ENCODE measurements around the gene LYPD6.

DNA sequence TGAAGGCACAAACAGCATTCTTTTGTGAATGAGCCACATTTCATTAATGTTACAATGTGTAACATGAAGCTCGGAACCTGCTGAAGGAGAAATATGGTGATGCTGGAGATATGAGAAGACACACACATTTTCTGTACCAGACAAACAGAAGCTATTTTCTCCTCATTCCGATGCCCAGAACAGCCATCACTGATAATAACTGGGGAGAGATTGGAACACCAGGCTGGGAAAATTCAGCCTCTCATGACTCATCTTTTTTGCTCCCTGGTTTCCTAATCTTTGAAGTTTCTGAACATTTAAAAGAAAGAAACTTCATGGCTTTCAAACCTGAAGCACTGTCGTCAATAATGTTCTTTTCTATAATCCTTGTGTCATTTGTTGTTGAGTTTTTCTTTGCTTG lies 110.9 kb downstream of the LYPD6 start:
- TF ChIP-seq, protein P1, sequence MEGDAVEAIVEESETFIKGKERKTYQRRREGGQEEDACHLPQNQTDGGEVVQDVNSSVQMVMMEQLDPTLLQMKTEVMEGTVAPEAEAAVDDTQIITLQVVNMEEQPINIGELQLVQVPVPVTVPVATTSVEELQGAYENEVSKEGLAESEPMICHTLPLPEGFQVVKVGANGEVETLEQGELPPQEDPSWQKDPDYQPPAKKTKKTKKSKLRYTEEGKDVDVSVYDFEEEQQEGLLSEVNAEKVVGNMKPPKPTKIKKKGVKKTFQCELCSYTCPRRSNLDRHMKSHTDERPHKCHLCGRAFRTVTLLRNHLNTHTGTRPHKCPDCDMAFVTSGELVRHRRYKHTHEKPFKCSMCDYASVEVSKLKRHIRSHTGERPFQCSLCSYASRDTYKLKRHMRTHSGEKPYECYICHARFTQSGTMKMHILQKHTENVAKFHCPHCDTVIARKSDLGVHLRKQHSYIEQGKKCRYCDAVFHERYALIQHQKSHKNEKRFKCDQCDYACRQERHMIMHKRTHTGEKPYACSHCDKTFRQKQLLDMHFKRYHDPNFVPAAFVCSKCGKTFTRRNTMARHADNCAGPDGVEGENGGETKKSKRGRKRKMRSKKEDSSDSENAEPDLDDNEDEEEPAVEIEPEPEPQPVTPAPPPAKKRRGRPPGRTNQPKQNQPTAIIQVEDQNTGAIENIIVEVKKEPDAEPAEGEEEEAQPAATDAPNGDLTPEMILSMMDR (IDR thresholded peaks at IDR 0.05): no peak
- TF ChIP-seq POLR2AphosphoS5 (IDR thresholded peaks at IDR 0.05) (no peak), POLR2A (IDR thresholded peaks at IDR 0.05) (no peak), EP300 (IDR thresholded peaks at IDR 0.05) (no peak)
